Common myeloid progenitor, CD34-positive (primary cell): ENCODE measurements around the gene AQP1.

Experiments used
- CTCF ChIA-PET: fragments of 350-600 bp; sonication (Branson Sonifier 250); formaldehyde crosslinking; loops from one replicate; lab custom pipeline; 2021; ENCODE audit warnings: antibody characterized with exemption; lab: Charles Lee
- POLR2A ChIA-PET: fragments of 350-600 bp; sonication (Branson Sonifier 250); formaldehyde crosslinking; loops from one replicate; lab custom pipeline; 2021; ENCODE audit warnings: antibody characterized with exemption; lab: Charles Lee
- DNase-seq, 3 donors: peaks; one replicate each; pipeline versions ENCODE4 v3.0.0 to v3.0.0-alpha.2; 2013
- H3K27ac ChIP-seq, 2 experiments: 1 replicate in 1 of 2; 2 replicates in 1 of 2; pipeline ENCODE4 v1.7.0; 2013; ENCODE audit warnings: inconsistent platforms in 2 of 2, low read length in 2 of 2, mild to moderate bottlenecking in 2 of 2, low read depth in 1 of 2, moderate library complexity in 1 of 2; ENCODE audit not compliant: severe bottlenecking in 2 of 2, insufficient read depth in 1 of 2, poor library complexity in 1 of 2
- H3K27me3 ChIP-seq, 5 experiments: replicated peaks in 2 of 5; 1 replicate in 3 of 5; 2 replicates in 2 of 5; pipeline versions ENCODE4 v1.6.1 to v1.7.0; 2013; ENCODE audit warnings: low read length in 4 of 5, mild to moderate bottlenecking in 2 of 5, moderate library complexity in 2 of 5, inconsistent platforms in 1 of 5; ENCODE audit not compliant: insufficient read depth in 5 of 5, control insufficient read depth in 4 of 5
- H3K36me3 ChIP-seq, 4 experiments: 1 replicate in 2 of 4; 2 replicates in 2 of 4; pipeline versions ENCODE4 v1.6.1 to v1.7.0; 2013; ENCODE audit warnings: low read length in 3 of 4, control low read depth in 1 of 4, mild to moderate bottlenecking in 1 of 4; ENCODE audit not compliant: control insufficient read depth in 4 of 4, insufficient read depth in 4 of 4
- H3K4me1 ChIP-seq, 4 experiments: 1 replicate in 3 of 4; 2 replicates in 1 of 4; pipeline versions ENCODE4 v1.6.1 to v1.7.1; 2013; ENCODE audit warnings: low read length in 3 of 4, mild to moderate bottlenecking in 3 of 4, control low read depth in 1 of 4, inconsistent platforms in 1 of 4, moderate library complexity in 1 of 4; ENCODE audit not compliant: control insufficient read depth in 4 of 4, insufficient read depth in 4 of 4; ENCODE audit errors: control extremely low read depth in 1 of 4
- H3K4me3 ChIP-seq, 7 experiments: 1 replicate in 4 of 7; 2 replicates in 3 of 7; pipeline versions ENCODE4 v1.5.1 to v1.7.0; 2013; ENCODE audit warnings: mild to moderate bottlenecking in 7 of 7, low read length in 6 of 7, moderate library complexity in 6 of 7, inconsistent platforms in 2 of 7, low read depth in 2 of 7, control low read depth in 1 of 7; ENCODE audit not compliant: insufficient read depth in 4 of 7, control insufficient read depth in 1 of 7; ENCODE audit errors: extremely low read depth in 1 of 7
- H3K9me3 ChIP-seq, 5 experiments: 1 replicate in 4 of 5; 2 replicates in 1 of 5; pipeline versions ENCODE4 v1.6.1 to v1.7.1; 2013; ENCODE audit warnings: low read length in 4 of 5, mild to moderate bottlenecking in 2 of 5, inconsistent platforms in 1 of 5, low read depth in 1 of 5, moderate library complexity in 1 of 5; ENCODE audit not compliant: control insufficient read depth in 4 of 5, insufficient read depth in 2 of 5; ENCODE audit errors: control extremely low read depth in 1 of 5
- WGBS: methylation state at CpG from one replicate; pipeline ENCODE4 v1.1.5; 2013; ENCODE audit not compliant: insufficient coverage; 5-methylcytosine and 5-hydroxymethylcytosine counted together

AQP1 gene

DNA sequence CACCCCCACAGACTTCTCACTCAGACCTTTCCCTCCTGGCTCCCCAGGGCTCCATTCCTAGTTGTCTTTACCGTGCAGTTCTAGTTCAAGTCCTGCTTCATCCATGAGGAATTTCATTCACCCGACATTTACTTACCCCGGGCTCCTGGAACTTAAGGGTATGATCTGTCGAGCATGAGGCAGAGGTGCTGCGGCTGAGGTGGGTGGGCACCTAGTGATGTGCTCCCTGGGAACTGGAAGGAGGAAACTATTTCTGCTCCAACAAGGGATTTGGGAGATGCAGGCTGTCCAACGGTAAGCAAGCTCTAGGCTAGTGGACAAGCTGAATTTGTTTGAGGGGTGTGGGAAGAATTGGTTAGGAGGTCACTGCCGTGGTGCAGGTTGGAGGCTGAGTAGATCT lies 30.2 kb upstream of the AQP1 start:
- 92% methylated on average over 7 of the region's 7 CpGs for WGBS
- no peak overlapping the region for H3K27ac ChIP-seq
- H3K36me3 ChIP-seq = no peaks in the 10 kb centered on the region
- no peaks in the 10 kb centered on the region for H3K9me3 ChIP-seq
- no peaks in the 10 kb centered on the region for H3K27me3 ChIP-seq
- POLR2A ChIA-PET = no interaction called here
- CTCF ChIA-PET = no interaction called here
- no peak overlapping the region for H3K4me3 ChIP-seq
- DNase-seq = no peak
- no peaks in the 10 kb centered on the region for H3K4me1 ChIP-seq

DNA sequence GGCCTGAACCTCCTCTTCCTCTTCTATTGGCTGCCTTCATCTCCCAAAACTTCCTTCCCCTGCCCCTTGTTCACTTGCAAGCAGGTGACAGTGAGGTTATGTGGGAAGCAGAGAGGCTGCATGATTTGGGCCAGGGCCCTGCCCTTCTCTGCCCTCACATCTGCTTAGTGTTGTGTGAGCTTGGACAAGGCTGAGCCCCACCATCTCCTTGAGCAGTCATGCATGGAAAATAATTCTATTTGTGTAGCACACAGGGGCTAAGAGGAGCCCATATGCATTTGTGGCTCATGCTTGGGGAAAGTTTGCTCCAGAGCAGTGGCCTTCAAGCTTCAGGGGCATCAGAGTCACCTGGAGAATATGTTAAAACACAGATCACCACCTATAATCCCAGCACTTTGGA lies 26.8 kb upstream of the AQP1 start:
- POLR2A ChIA-PET = no interaction called here
- Histone ChIP-seq H3K27ac (no peak overlapping the region), H3K36me3 (no peaks in the 10 kb centered on the region), H3K27me3 (no peaks in the 10 kb centered on the region), H3K4me3 (no peak overlapping the region), H3K9me3 (peaks cover 0 to 1% (median 0%) of the 10 kb centered on the region in 5 experiments), H3K4me1 (no peaks in the 10 kb centered on the region)
- DNase-seq = no peak
- CTCF ChIA-PET = no interaction called here

DNA sequence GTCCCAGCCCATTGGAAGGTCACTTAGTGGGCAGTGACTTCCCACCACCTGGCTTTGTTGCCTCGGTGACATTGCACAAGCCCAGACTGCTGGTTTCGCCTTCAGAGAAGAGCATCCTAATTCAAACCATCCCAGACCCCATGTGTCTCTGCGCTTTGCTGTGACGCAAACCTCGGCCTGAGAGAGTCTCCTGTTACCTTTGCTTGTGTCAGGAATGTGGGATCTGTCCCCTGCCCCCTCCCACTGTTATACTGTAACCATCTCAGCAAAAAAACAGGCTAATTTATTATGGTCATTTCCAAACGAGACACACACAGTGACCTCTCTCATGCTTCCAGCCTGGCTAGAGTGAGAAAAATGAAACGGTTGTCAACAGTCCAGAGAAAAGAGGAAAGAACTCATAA lies 25.0 kb upstream of the AQP1 start:
- Histone ChIP-seq H3K36me3 (no peaks in the 10 kb centered on the region), H3K4me3 (no peak overlapping the region), H3K9me3 (peaks cover 0 to 10% (median 4%) of the 10 kb centered on the region in 5 experiments), H3K4me1 (no peaks in the 10 kb centered on the region), H3K27me3 (no peaks in the 10 kb centered on the region), H3K27ac (no peak overlapping the region)
- 96% methylated on average over 6 of the region's 7 CpGs for whole genome bisulfite sequencing
- POLR2A ChIA-PET = no interaction called here
- DNase-seq = no peak
- CTCF ChIA-PET = no interaction called here

DNA sequence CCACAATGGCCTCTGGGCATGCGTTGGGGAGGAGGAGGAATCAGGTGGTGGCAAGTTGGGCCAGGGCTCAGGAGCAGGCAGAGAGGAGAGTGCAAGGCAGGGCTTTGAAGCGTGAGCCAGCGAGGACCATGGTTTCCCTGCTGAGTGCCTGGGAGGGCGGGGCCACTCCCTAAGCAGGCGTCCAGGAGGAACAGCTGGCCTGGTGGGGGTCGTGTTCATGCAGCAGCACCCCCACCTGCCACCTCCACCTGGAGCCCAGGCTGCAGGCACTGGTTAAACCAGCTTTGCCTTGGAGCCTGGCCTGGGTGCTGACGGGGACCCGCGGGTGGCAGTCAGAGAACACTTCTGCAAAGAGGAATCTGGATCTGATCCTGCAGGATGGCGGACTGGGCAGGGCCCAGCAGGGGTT lies 24.2 kb upstream of the AQP1 start:
- Histone ChIP-seq H3K4me1 (no peaks in the 10 kb centered on the region), H3K27me3 (no peaks in the 10 kb centered on the region), H3K36me3 (no peaks in the 10 kb centered on the region), H3K4me3 (no peak overlapping the region), H3K27ac (no peak overlapping the region), H3K9me3 (peaks cover 0 to 13% (median 8%) of the 10 kb centered on the region in 5 experiments)
- ChIA-PET CTCF (no interaction called here), POLR2A (no interaction called here)
- WGBS = 82% methylated on average over 10 of the region's 10 CpGs
- DNase-seq = no peak

DNA sequence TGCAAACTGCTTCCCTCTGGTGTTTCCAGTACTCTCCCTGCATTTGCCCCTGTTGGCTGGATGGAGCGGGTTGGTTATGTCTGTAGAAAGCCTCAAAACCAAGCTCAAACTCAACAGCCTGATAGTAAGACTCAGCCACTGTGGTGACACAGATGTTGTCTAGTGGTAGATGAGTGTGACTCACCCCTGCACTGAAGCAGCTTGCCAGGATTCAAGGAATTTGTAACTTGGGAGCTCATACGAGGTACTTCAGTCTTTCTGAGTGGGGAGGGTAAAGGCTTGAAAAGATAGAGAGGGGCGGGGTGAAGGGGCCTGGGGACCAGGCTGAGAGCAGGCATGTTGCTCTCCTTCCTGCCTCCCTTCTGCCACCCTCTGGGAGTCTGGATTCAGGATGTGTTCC lies 22.9 kb upstream of the AQP1 start:
- no peak for DNase-seq
- Histone ChIP-seq H3K27ac (no peak overlapping the region), H3K36me3 (no peaks in the 10 kb centered on the region), H3K4me3 (no peak overlapping the region), H3K9me3 (peaks cover 0 to 13% (median 8%) of the 10 kb centered on the region in 5 experiments), H3K27me3 (no peaks in the 10 kb centered on the region), H3K4me1 (no peaks in the 10 kb centered on the region)
- ChIA-PET CTCF (no interaction called here), POLR2A (no interaction called here)
- WGBS = 100% methylated on average over 2 of the region's 3 CpGs

DNA sequence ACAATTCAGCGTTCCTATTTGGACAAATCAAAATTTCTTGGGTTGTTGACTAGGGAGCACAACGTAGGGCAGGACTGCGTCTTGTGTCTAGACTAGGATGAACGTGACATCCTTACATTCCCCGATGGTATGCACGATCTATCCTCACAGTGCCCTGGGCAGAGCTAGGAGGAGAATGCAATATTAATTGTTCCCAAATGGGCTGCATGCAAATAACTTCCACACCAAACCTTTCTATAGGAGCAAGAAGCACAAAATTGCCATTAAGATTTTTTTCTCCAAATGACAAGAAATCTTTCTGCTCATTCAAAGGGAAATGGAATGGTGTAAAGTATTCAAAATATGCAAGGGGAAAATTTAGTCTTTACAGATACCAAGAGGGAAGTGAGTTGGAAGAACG lies 21.4 kb upstream of the AQP1 start:
- ChIA-PET CTCF (no interaction called here), POLR2A (no interaction called here)
- Histone ChIP-seq H3K27me3 (no peaks in the 10 kb centered on the region), H3K4me1 (no peaks in the 10 kb centered on the region), H3K36me3 (no peaks in the 10 kb centered on the region), H3K4me3 (no peak overlapping the region), H3K9me3 (peaks cover 0 to 13% (median 8%) of the 10 kb centered on the region in 5 experiments), H3K27ac (no peak overlapping the region)
- WGBS = 100% methylated on average over 3 of the region's 7 CpGs
- no peak for DNase-seq

DNA sequence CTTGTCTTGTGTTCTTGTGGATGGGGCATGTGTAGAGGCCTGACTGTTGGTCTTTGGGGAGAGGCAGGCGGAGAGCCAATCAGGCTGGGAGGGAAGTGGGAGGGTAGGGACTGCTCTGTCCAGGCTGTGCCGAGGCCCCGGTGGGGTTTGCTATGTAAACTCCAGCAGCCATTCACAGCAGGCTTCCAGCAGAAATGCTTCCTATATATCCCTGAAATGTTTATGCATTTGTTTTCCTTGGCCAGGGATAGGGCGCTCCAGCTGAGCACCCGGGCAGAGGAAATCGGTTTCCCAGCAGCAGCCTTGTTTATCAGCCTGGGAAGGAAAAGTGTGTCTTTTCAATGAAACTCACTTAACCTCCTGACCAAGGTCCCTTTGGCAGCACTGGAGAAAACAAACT lies 18.3 kb upstream of the AQP1 start:
- H3K36me3 ChIP-seq = no peaks in the 10 kb centered on the region
- DNase-seq = no peak
- ChIA-PET CTCF (no interaction called here), POLR2A (no interaction called here)
- H3K27me3 ChIP-seq = no peaks in the 10 kb centered on the region
- H3K9me3 ChIP-seq = peaks cover 0 to 13% (median 8%) of the 10 kb centered on the region in 5 experiments
- H3K4me3 ChIP-seq = no peak overlapping the region
- no peak overlapping the region for H3K27ac ChIP-seq
- 85% methylated on average over 5 of the region's 6 CpGs for WGBS
- H3K4me1 ChIP-seq = no peaks in the 10 kb centered on the region
